Measurements from ENCODE around the gene MAEA.
"Not testable (repeated sequence)": the region's sequence is repeated elsewhere in the genome, so short reads cannot be mapped to it uniquely, and the experiment has no call there.

The MAEA gene

DNA sequence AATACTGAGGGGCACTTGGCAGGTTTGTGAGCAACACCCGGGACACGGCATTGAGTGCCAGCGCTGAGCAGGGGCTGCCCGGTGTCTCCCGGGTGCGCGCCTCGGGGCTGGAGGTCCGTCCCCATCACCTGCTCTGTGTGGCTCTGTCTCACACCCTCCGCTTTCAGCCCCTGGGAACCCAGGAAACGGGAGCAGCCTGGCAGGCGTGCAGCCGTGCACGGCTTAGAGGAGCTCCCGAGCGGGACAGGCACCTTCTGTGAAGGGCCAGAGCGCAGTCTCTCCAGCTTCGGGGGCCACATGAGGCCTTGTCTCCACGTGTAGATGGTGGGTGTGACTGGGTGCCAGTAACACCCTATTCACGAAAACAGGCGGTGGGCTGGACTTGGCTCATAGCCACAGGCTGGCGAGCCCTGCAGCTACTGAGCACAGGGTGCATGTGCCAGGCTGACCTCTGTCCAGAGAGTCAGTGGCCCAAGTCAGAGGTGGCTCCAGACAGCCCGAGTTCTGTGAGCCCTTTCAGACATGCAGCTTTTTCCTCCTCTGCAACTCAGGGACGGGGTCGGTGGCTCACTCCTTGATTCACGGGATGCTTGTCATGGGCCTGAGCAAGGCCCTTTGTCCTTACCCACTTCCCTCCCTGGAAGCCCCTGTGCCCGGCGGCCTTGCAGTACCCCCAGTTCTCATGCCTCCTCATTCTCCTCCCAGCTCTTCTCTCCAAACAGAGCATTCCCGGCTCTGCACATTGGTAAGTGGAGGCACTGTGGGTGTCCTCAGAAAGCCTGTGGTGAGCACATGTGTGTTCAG lies 80.8 kb downstream of the MAEA start:
- Mint-ChIP-seq H3K9me3 (no peaks in the 10 kb centered on the region), H3K27ac (peak overlapping the region; percentile 30), H3K36me3 (peaks cover 6% of the 10 kb centered on the region), H3K4me3 (no peak overlapping the region), H3K4me1 (peaks cover 5% of the 10 kb centered on the region)
- DNase-seq (ENCODE audit: low spot score in 2 of 2) (no peak), ATAC-seq (no peak)

DNA sequence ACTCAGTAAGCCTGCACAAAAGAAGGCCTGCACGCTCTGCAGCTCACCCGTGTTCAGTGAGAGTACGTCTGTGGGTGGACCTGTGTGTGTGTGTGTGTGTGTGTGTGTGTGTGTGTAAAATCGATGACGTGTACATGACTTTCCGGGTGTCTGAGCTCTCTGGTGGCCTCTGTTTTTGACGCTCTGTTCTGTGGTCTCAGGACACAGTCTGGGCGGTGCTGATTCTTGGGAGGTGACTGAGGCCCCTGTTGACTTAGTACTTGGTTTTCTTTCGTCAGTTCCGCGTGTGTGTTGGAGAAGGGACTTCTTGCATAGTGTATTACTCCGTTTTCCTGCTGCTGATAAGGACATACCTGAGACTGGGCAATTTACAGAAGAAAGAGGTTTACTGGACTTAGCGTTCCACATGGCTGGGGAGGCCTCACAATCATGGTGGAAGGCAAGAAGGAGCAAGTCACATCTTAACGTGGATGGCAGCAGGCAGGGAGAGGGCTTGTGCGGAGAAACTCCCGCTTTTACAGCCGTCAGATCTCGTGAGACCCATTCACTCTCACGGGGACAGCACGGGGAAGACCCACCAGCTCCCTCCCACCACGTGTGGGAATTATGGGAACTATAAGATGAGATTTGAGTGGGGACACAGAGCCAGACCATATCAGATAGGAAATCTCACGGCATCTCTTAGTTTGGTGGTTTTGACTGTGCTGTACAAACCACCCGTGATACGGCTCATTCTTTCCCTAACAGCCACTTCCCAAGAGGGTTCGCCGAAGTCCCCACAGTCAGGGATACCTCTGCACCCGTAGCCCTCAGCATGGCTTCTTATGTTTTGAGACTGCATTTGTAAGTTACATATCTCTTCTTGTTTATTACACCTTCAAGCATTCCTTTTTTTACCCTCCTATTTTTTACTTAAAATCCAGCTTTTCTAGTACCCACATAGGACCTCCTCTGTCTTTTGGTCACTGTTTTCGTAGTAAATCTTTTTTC lies 81.8 kb downstream of the MAEA start:
- Mint-ChIP-seq H3K4me1 (peaks cover 5% of the 10 kb centered on the region), H3K4me3 (no peak overlapping the region), H3K27ac (peak overlapping the region; percentile 30), H3K36me3 (peaks cover 6% of the 10 kb centered on the region), H3K9me3 (no peaks in the 10 kb centered on the region)
- ATAC-seq = no peak
- DNase-seq (ENCODE audit: low spot score in 2 of 2) = no peak

- H3K36me3 Mint-ChIP-seq = not testable (repeated sequence)
Observed at GRCh38 chr4:1372576-1372975, 82.9 kb downstream of the MAEA start.

DNA sequence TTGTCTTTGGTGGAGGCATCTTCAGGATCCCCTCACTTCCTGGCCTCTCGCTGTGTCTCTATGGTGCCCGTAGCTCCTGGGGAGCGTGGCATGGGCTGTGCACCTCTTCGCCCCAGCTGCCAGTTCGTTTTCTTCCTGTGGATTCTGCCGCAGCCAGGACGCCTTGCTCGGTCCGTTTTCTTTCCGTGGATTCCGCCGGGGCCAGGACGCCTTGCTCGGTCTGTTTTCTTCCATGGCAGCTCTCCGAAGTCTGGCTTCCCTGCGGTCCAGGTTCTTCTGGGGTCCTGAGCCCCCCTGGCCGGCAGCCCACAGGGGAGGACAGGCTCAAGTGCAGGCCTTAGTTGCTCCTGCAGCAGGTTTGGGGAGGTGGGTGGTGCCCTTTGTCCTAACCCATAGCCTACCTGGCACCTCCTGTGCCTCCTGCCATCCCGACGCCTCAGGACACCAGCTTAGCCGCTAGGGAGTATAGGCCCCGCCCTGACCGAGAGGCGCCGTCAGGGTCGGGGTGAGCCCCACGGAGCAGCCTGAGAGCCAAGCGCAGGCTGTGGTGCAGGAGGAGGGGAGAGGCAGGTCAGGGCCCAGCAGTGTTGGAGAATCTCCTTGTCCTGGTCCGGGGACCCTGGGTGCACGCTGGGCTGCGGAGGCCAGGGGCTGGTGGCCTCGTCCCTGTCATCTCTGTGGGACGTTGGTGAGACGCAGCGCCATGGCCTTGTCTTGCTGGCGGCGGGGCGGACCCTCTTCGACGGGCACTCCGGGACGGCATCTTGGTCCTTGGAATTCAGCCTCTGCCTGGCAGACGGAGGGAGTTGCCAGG lies 84.4 kb downstream of the MAEA start:
- DNase-seq (ENCODE audit: low spot score in 2 of 2) = no peak
- Mint-ChIP-seq H3K9me3 (no peaks in the 10 kb centered on the region), H3K27ac (no peak overlapping the region), H3K4me1 (peaks cover 5% of the 10 kb centered on the region), H3K36me3 (peaks cover 6% of the 10 kb centered on the region), H3K4me3 (no peak overlapping the region)
- ATAC-seq = no peak

More at GRCh38 chr4:1372576-1372975, 82.9 kb downstream of the MAEA start:
- not testable (repeated sequence) for H3K4me3 Mint-ChIP-seq; DNase-seq (ENCODE audit: low spot score in 2 of 2); ATAC-seq; H3K27ac Mint-ChIP-seq; H3K9me3 Mint-ChIP-seq; H3K4me1 Mint-ChIP-seq

- peaks cover 5% of the 10 kb centered on the region for H3K4me1 Mint-ChIP-seq
- no peak for ATAC-seq
- peaks cover 6% of the 10 kb centered on the region for H3K36me3 Mint-ChIP-seq
- no peak overlapping the region for H3K4me3 Mint-ChIP-seq
- no peak overlapping the region for H3K27ac Mint-ChIP-seq
- no peaks in the 10 kb centered on the region for H3K9me3 Mint-ChIP-seq
- DNase-seq (ENCODE audit: low spot score in 2 of 2) = no peak
Observed at GRCh38 chr4:1374706-1375045, 85.0 kb downstream of the MAEA start.

- Mint-ChIP-seq H3K9me3 (no peaks in the 10 kb centered on the region), H3K36me3 (peaks cover 6% of the 10 kb centered on the region), H3K27ac (no peak overlapping the region), H3K4me3 (no peak overlapping the region), H3K4me1 (peaks cover 5% of the 10 kb centered on the region)
- no peak for DNase-seq (ENCODE audit: low spot score in 2 of 2)
- no peak for ATAC-seq
Observed at GRCh38 chr4:1375051-1375721, 85.5 kb downstream of the MAEA start.

- Mint-ChIP-seq H3K27ac (no peak overlapping the region), H3K36me3 (peaks cover 6% of the 10 kb centered on the region), H3K4me1 (peaks cover 3% of the 10 kb centered on the region), H3K9me3 (no peaks in the 10 kb centered on the region), H3K4me3 (no peak overlapping the region)
- ATAC-seq = no peak
- DNase-seq (ENCODE audit: low spot score in 2 of 2) = no peak
Observed at GRCh38 chr4:1375761-1376322, 86.2 kb downstream of the MAEA start.

DNA sequence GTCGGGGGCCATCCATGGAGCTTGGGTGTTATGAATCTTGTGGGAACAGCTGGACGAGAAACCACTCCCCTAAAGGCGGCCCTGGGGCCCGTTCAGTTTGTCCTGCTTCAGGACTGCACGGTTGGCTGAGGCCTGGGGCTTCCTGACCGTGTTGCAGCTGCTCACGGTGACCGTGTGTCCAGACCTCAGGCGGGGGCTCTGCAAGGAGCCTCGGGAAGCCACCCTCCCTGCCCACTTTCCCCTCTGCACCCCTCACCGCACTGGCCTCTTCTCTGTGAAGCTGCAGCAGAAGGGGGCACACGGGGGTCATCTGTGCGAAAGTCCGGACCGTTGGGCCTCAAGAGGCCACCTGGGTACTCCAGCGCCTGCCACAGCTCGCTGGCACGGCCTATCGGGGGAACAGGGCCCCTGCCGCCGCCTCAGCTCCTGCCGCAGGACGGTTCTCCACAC lies 86.7 kb downstream of the MAEA start:
- Mint-ChIP-seq H3K9me3 (no peaks in the 10 kb centered on the region), H3K4me1 (no peaks in the 10 kb centered on the region), H3K4me3 (no peak overlapping the region), H3K36me3 (peaks cover 6% of the 10 kb centered on the region), H3K27ac (no peak overlapping the region)
- DNase-seq (ENCODE audit: low spot score in 2 of 2) (no peak), ATAC-seq (no peak)

DNA sequence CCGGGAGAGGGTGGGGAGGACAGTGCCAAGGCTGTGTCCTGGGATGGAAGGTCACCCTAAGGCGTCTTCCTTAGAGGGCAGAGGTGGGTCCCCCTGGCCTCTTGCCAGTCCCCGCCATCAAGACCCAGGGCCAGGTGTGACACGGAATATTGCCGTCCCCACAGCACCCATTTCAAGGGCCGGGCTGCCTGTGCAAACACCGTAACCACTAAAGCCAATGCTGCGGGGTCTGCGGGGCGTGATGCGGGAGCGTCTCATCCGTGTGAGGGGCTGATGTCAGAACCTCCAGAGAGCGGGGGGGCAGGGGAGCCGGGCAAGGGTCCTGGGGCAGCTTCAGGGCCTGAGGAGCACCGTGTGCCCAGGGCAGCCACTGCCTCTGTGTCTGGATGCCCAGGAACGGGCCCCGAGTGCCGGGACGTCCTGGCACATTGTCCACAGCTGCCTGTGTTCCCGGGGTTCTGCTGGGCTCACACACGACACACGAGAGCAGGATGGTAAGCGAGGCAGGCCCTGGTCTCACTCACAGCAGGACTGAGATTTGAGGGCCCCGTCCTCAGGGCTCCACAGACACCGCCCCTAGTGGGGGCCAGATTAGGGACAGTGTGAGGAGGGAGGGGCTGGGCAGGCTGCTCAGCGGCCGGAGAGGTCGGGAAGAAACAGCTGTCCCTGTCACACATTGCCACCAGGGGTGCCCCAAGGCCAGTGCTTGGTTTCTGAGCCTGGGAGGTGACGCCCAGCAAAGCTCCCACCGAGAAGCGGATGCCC lies 87.3 kb downstream of the MAEA start:
- H3K9me3 Mint-ChIP-seq = no peaks in the 10 kb centered on the region
- H3K4me1 Mint-ChIP-seq = no peaks in the 10 kb centered on the region
- ATAC-seq (no peak), DNase-seq (ENCODE audit: low spot score in 2 of 2) (no peak)
- H3K4me3 Mint-ChIP-seq = no peak overlapping the region
- H3K36me3 Mint-ChIP-seq = peaks cover 6% of the 10 kb centered on the region
- H3K27ac Mint-ChIP-seq = no peak overlapping the region

DNA sequence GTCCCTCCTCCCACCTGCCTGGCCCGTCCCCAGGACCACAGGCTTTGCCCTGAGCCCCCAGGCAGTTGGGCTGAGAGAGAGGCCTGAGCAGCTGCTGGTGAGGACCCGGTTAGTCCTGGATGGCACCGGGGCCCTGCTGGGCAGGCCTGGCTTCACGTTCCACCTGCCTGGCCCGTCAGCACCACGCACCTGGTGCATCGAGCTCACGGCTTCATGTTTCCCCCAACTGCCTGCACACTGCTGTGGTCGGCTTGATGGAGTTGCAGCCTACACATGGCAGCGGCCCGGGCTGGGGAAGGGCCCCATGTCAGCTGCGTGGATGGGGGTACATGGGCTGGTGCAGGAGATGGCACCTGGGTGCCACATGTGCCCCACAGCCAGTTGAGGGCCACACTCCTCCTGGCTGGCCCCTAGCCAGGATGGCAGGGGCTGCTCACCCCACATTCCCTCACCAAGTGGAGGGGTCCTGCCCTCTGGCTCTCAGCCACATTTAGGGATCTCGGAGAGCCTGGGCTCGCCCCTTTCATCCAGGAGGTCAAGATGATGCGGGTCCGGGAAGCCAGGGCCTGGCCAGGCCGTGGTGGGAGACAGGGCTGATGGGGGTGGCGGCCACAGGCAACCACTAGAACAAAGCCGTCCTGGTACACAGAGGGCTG lies 88.0 kb downstream of the MAEA start:
- no peaks in the 10 kb centered on the region for H3K9me3 Mint-ChIP-seq
- H3K4me1 Mint-ChIP-seq = no peaks in the 10 kb centered on the region
- peaks cover 6% of the 10 kb centered on the region for H3K36me3 Mint-ChIP-seq
- DNase-seq (ENCODE audit: low spot score in 2 of 2) = no peak
- ATAC-seq = no peak
- no peak overlapping the region for H3K27ac Mint-ChIP-seq
- no peak overlapping the region for H3K4me3 Mint-ChIP-seq

- H3K4me3 Mint-ChIP-seq = no peak overlapping the region
- H3K27ac Mint-ChIP-seq = no peak overlapping the region
- no peaks in the 10 kb centered on the region for H3K4me1 Mint-ChIP-seq
- DNase-seq (ENCODE audit: low spot score in 2 of 2) (no peak), ATAC-seq (no peak)
- peaks cover 4% of the 10 kb centered on the region for H3K36me3 Mint-ChIP-seq
- H3K9me3 Mint-ChIP-seq = no peaks in the 10 kb centered on the region
Observed at GRCh38 chr4:1378559-1379231, 89.0 kb downstream of the MAEA start.

DNA sequence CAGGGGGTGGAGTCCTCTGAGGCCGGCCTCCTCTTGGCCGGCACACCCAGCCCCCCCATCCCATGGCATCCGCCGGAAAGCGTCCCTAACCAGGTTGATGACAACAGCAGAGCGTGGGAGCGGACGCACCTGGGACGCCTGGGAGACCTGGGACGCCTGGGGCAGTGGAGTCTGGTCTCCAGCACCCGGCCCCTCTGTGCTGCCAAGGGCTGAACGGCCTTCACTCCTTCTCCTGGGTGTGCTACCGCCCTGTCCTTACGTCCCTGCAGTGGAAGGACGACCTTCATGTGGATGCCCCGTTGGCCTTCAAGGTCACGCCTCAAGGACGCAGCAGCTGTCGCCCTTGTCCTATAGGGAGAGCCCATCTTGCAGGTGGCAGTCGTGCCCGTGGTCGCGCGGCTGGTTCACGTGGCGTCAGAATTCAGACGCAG lies 89.7 kb downstream of the MAEA start:
- H3K4me1 Mint-ChIP-seq = no peaks in the 10 kb centered on the region
- no peak overlapping the region for H3K4me3 Mint-ChIP-seq
- DNase-seq (ENCODE audit: low spot score in 2 of 2) (no peak), ATAC-seq (no peak)
- H3K36me3 Mint-ChIP-seq = no peaks in the 10 kb centered on the region
- no peak overlapping the region for H3K27ac Mint-ChIP-seq
- no peaks in the 10 kb centered on the region for H3K9me3 Mint-ChIP-seq

DNA sequence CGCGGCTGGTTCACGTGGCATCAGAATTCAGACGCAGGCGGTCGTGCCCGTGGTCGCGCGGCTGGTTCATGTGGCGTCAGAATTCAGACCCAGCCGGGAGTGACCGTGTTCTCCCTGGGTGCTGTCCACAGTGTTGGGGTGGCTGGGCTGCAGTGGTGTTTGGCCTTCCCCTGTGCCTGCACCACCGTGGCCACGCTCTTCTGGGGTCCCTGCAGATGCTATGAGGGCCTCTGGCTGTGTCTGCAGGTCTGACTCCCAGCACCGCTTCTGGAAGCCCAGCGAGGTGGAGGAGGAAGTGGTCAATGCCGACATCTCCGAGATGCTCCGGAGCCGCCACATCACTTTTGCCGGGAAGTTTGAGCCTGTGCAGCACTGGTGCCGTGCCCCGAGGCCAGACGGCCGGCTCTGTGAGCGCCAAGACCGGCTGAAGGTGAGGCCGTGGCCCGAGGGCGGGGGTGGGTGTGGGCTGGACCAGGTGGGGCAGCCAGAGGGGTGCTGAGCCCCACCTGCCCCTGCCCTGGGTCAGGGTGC lies 90.2 kb downstream of the MAEA start:
- Mint-ChIP-seq H3K4me3 (no peak overlapping the region), H3K9me3 (no peaks in the 10 kb centered on the region)

More for the DNA sequence above, 90.2 kb downstream of the MAEA start:
- DNase-seq (ENCODE audit: low spot score in 2 of 2) = no peak
- Mint-ChIP-seq H3K27ac (no peak overlapping the region), H3K4me1 (no peaks in the 10 kb centered on the region), H3K36me3 (no peaks in the 10 kb centered on the region)
- no peak for ATAC-seq
